ENCODE measurements around the gene ANGEL1.

Gene ANGEL1

GRCh38 chr14:76812422-76813383 lies at the start of gene ANGEL1:
Gene ANGEL1, minus strand, starts transcription at chr14:76812882. Its CDS starts 55 bp downstream, at chr14:76812827.
- DNase-seq: peak; percentile 90
- in situ Hi-C loops (cut with HindIII; ENCODE audit: low pct_ligation_motif_present, low pct_unique_long_range_greater_than_20kb, low sequenced_read_pairs): no loop called here

- DNase-seq: no peak
- in situ Hi-C loops (cut with HindIII; ENCODE audit: low pct_ligation_motif_present, low pct_unique_long_range_greater_than_20kb, low sequenced_read_pairs): no loop called here
Observed at GRCh38 chr14:76861574-76862255, 49.0 kb upstream of the ANGEL1 start.

GRCh38 chr14:76856769-76857168 lies 44.1 kb upstream of the ANGEL1 start:
- no peak for DNase-seq
- in situ Hi-C loops (cut with HindIII; ENCODE audit: low pct_ligation_motif_present, low pct_unique_long_range_greater_than_20kb, low sequenced_read_pairs): no loop called here

- no peak for DNase-seq
- in situ Hi-C loops (cut with HindIII; ENCODE audit: low pct_ligation_motif_present, low pct_unique_long_range_greater_than_20kb, low sequenced_read_pairs): no loop called here
Observed at GRCh38 chr14:76855066-76855465, 42.4 kb upstream of the ANGEL1 start.

- in situ Hi-C loops (cut with HindIII; ENCODE audit: low pct_ligation_motif_present, low pct_unique_long_range_greater_than_20kb, low sequenced_read_pairs): no loop called here
- no peak for DNase-seq
Observed at GRCh38 chr14:76848879-76849278, 36.2 kb upstream of the ANGEL1 start.

GRCh38 chr14:76846331-76847047 lies 33.8 kb upstream of the ANGEL1 start:
- in situ Hi-C loops (cut with HindIII; ENCODE audit: low pct_ligation_motif_present, low pct_unique_long_range_greater_than_20kb, low sequenced_read_pairs): no loop called here
- DNase-seq: no peak

- DNase-seq: no peak
- in situ Hi-C loops (cut with HindIII; ENCODE audit: low pct_ligation_motif_present, low pct_unique_long_range_greater_than_20kb, low sequenced_read_pairs): no loop called here
Observed at GRCh38 chr14:76844223-76844622, 31.5 kb upstream of the ANGEL1 start.

GRCh38 chr14:76842414-76842813 lies 29.7 kb upstream of the ANGEL1 start:
- in situ Hi-C loops (cut with HindIII; ENCODE audit: low pct_ligation_motif_present, low pct_unique_long_range_greater_than_20kb, low sequenced_read_pairs): no loop called here

GRCh38 chr14:76837524-76837923 lies 24.8 kb upstream of the ANGEL1 start:
- in situ Hi-C loops (cut with HindIII; ENCODE audit: low pct_ligation_motif_present, low pct_unique_long_range_greater_than_20kb, low sequenced_read_pairs): no loop called here
- no peak for DNase-seq

More at GRCh38 chr14:76842414-76842813, 29.7 kb upstream of the ANGEL1 start:
- DNase-seq: no peak

- DNase-seq: no peak
Observed at GRCh38 chr14:76836029-76836630, 23.4 kb upstream of the ANGEL1 start.

GRCh38 chr14:76834241-76834661 lies 21.6 kb upstream of the ANGEL1 start:
- in situ Hi-C loops (cut with HindIII; ENCODE audit: low pct_ligation_motif_present, low pct_unique_long_range_greater_than_20kb, low sequenced_read_pairs): no loop called here
- DNase-seq: no peak

More at GRCh38 chr14:76836029-76836630, 23.4 kb upstream of the ANGEL1 start:
- in situ Hi-C loops (cut with HindIII; ENCODE audit: low pct_ligation_motif_present, low pct_unique_long_range_greater_than_20kb, low sequenced_read_pairs): no loop called here

- in situ Hi-C loops (cut with HindIII; ENCODE audit: low pct_ligation_motif_present, low pct_unique_long_range_greater_than_20kb, low sequenced_read_pairs): no loop called here
Observed at GRCh38 chr14:76833011-76833410, 20.3 kb upstream of the ANGEL1 start.

GRCh38 chr14:76832503-76832988 lies 19.9 kb upstream of the ANGEL1 start:
- no peak for DNase-seq
- in situ Hi-C loops (cut with HindIII; ENCODE audit: low pct_ligation_motif_present, low pct_unique_long_range_greater_than_20kb, low sequenced_read_pairs): no loop called here

More at GRCh38 chr14:76833011-76833410, 20.3 kb upstream of the ANGEL1 start:
- DNase-seq: no peak

- in situ Hi-C loops (cut with HindIII; ENCODE audit: low pct_ligation_motif_present, low pct_unique_long_range_greater_than_20kb, low sequenced_read_pairs): no loop called here
- no peak for DNase-seq
Observed at GRCh38 chr14:76830556-76830955, 17.9 kb upstream of the ANGEL1 start.

GRCh38 chr14:76829650-76830421 lies 17.2 kb upstream of the ANGEL1 start:
- in situ Hi-C loops (cut with HindIII; ENCODE audit: low pct_ligation_motif_present, low pct_unique_long_range_greater_than_20kb, low sequenced_read_pairs): no loop called here
- no peak for DNase-seq

GRCh38 chr14:76829013-76829365 lies 16.3 kb upstream of the ANGEL1 start:
- in situ Hi-C loops (cut with HindIII; ENCODE audit: low pct_ligation_motif_present, low pct_unique_long_range_greater_than_20kb, low sequenced_read_pairs): no loop called here
- DNase-seq: no peak

- in situ Hi-C loops (cut with HindIII; ENCODE audit: low pct_ligation_motif_present, low pct_unique_long_range_greater_than_20kb, low sequenced_read_pairs): no loop called here
Observed at GRCh38 chr14:76828339-76829012, 15.8 kb upstream of the ANGEL1 start.

More at GRCh38 chr14:76828339-76829012, 15.8 kb upstream of the ANGEL1 start:
- no peak for DNase-seq
